WI38 (cell line): ENCODE measurements around the gene IDS.
"Not testable (repeated sequence)": the region's sequence is repeated elsewhere in the genome, so short reads cannot be mapped to it uniquely, and the experiment has no call there.

Source experiments
- H3K4me3 ChIP-seq: 2 replicates; pipeline ENCODE4 v1.5.1; 2011; ENCODE audit warnings: low read depth, mild to moderate bottlenecking, control low read depth, low read length
- TF ChIP-seq, protein P1 (sequence below): IDR thresholded peaks from 2 replicates; pipeline ENCODE4 v1.5.1; 2012; ENCODE audit warnings: low read depth, mild to moderate bottlenecking, control low read depth, low read length

IDS gene, protein sequence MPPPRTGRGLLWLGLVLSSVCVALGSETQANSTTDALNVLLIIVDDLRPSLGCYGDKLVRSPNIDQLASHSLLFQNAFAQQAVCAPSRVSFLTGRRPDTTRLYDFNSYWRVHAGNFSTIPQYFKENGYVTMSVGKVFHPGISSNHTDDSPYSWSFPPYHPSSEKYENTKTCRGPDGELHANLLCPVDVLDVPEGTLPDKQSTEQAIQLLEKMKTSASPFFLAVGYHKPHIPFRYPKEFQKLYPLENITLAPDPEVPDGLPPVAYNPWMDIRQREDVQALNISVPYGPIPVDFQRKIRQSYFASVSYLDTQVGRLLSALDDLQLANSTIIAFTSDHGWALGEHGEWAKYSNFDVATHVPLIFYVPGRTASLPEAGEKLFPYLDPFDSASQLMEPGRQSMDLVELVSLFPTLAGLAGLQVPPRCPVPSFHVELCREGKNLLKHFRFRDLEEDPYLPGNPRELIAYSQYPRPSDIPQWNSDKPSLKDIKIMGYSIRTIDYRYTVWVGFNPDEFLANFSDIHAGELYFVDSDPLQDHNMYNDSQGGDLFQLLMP

DNA sequence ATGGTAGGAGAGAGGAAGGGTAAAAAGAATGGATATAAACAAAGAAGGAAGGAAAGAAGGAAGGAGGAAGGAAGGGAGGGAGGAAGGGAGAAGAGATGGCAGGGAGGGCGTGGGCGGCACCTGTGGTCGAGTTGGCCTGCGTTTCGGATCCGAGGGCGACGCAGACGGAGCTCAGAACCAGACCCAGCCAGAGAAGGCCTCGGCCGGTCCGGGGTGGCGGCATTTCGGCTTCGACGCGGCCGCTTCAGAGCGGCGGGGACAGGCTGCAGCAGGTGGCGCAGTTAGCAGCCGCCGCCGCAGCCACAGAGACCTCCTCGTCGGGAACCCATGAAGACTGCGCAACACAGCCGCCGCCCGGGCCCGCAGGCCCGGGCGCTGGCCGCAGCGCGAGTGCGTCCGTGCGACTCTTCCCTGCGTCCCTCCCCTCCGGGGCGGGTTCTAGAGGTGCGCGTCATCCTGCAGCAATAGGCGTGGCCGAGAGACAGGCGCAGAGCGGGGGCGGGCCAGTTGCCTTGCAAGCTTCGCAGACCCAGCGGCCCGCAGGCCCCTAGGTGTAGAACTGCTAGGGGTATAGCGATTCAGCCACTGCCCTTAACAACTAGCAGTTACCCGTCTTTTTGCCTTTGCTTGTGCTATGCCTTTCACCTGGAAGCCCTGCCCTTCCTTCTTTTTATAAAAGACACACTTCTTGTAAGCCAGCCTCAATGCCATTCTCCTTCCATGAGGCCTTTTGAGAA, at the start of gene IDS:
Gene IDS (minus strand): TSS at position 392 of the 737 bp plus-strand sequence. CDS start 169 bp downstream, at position 223.
- TF ChIP-seq, protein P1, sequence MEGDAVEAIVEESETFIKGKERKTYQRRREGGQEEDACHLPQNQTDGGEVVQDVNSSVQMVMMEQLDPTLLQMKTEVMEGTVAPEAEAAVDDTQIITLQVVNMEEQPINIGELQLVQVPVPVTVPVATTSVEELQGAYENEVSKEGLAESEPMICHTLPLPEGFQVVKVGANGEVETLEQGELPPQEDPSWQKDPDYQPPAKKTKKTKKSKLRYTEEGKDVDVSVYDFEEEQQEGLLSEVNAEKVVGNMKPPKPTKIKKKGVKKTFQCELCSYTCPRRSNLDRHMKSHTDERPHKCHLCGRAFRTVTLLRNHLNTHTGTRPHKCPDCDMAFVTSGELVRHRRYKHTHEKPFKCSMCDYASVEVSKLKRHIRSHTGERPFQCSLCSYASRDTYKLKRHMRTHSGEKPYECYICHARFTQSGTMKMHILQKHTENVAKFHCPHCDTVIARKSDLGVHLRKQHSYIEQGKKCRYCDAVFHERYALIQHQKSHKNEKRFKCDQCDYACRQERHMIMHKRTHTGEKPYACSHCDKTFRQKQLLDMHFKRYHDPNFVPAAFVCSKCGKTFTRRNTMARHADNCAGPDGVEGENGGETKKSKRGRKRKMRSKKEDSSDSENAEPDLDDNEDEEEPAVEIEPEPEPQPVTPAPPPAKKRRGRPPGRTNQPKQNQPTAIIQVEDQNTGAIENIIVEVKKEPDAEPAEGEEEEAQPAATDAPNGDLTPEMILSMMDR: no peak
- H3K4me3 ChIP-seq: peak within 1 kb of the TSS; percentile 60

DNA sequence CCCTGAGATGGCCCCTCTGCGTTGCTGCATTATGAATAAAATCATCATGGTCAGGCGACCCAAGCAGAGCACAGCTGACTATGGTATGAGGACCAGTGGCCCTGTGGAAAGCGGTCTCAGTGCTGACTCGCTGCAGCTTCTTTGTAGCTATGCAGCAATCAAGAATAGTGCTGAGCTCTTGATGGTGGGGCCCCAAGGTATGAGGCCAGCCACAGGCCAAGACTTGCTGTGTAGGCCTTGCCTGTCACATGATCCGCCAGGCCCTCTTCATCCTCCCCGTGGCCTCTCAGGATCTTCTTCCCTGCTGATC, 46.8 kb upstream of the IDS start:
- not testable (repeated sequence) for H3K4me3 ChIP-seq

DNA sequence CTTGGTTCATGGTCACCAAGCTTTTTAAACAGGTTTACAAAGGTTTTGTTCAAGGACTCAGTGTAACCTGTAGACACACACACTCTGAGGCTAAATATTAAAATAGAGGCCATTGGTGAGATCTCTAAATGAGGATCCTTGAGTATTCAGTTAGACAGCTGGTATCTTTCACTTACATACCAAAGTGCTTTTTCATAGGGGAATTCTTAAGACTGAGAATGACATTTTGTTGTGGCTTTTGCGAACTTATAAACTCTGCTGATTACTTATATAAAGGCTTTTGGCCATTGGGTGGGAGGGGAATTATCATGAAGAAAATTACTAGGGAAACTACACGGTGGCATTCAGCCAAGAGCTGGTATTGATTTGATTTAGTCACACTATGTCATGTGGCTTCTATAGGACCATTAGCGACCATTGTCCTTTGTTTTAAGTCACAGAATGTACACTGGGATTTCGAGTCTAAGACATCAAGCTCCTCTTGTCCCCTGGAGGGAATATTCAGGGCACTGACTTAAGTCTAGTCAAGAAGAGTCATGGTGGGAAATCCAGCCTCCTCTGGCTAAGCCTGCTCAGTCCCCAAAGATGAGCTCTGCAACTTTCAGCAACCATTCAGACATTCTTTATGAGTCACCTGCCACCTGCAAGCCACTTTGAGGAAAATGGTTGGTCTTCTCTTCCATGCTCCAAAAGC, 46.3 kb upstream of the IDS start:
- not testable (repeated sequence) for H3K4me3 ChIP-seq

DNA sequence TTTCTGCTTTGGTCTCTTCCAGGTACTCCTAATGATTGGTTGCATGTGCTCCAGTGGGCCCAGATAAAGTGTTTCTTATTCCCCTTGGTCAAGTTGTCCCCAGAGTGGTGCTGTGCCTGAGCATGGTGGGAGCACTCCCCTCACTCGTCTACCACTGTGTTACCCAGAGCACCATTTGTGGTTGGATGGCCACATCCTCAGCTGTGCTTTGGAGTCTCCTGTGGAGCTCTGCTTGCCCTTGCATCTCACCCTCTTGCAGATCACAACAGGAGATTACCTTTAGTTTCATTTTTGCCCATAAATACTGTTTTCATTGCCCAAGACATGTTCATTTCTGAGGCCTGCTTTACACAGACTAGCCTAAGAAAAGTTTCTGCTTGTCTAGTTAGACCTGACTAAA, 45.3 kb upstream of the IDS start:
- H3K4me3 ChIP-seq: not testable (repeated sequence)

DNA sequence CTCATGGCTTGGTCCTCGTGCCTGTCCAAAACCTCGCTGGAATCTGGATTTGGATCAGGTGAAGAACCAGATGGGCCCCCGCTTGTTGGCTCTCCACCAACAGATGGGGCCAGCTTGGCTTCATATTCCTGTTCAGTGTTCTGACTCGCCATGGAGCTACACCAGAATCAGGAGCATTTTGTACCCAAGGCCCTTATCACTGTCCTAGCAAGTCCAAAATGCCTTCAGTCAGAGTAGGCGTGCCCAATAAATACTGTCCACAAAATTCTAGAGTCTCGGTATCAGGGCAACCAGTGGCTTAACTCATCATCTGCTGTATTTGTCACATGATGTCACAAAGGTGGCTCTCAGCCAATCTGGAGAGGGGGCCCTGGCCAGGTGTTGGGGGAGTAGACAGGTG, 44.6 kb upstream of the IDS start, which contains the start of gene HSFX3:
Gene HSFX3 (minus strand): TSS at position 224 of the 400 bp plus-strand sequence. CDS start 72 bp downstream, at position 152.
- H3K4me3 ChIP-seq: not testable (repeated sequence)

DNA sequence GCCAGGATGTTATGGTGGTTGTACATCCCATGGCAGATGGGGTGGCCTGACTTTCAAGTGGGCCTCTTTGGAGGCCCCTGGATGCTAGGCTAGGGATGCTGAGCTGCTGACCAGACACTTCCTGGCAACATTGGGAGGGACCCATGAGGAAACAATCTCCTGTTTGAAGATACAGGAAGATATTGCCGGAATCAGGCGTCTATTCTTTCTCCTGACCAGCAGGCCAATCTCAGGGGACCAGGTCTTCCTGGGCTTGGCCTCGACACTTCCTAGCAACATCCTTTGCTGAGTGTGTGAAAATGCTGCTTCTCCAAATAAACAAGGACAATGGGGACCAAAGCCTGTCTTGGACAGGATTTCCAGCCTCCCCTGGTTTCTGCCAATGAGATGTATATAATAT, 42.7 kb upstream of the IDS start:
- H3K4me3 ChIP-seq: not testable (repeated sequence)

DNA sequence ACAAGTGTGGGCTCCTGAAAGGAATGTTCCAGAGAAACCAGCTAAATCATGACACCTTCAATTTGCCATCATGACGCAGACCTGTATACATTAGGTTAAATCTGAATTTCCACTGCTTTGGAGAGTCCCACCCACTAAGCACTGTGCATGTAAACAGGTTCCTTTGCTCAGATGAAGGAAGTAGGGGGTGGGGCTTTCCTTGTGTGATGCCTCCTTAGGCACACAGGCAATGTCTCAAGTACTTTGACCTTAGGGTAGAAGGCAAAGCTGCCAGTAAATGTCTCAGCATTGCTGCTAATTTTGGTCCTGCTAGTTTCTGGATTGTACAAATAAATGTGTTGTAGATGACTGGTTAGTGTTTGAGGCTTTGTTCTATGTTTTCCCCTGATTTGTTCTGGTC, 41.9 kb upstream of the IDS start:
- H3K4me3 ChIP-seq: not testable (repeated sequence)

DNA sequence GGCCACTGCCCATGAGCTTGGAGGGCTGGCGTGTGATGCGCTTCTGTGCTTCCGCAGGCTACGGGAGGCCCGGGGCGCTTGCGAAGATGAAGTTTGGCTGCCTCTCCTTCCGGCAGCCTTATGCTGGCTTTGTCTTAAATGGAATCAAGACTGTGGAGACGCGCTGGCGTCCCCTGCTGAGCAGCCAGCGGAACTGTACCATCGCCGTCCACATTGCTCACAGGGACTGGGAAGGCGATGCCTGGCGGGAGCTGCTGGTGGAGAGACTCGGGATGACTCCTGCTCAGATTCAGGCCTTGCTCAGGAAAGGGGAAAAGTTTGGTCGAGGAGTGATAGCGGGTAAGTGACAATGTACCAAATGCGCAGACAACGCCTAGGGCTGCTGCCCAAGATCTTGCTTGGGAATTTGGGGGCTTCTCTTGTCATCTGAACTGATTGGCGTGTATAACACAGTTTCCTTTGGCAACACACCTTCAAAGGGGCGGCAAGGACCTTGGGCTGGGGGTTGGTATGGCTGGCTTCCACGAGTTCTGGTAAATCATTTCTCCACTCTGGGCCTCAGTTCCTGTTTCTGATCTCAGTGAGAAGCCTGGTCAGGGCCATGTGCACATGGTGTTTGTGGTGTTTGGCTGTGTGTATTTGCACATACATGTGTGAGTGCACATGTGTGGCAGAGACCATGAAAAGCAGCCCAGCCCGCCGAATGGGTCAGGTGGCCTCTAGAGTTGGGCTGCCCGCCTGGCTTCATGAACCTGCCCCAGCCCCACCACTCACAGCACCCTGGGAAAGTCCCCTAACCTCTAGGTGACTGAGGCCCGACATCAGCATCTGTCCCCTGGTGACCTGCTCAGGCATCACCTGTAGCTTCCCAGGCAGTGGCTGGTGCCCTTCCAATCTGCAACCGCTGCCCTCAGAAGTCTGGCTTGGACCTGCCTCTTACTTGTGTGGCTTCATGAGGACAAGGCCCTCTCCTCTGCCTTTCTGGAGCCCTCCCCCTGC, 40.7 kb upstream of the IDS start:
- not testable (repeated sequence) for H3K4me3 ChIP-seq

DNA sequence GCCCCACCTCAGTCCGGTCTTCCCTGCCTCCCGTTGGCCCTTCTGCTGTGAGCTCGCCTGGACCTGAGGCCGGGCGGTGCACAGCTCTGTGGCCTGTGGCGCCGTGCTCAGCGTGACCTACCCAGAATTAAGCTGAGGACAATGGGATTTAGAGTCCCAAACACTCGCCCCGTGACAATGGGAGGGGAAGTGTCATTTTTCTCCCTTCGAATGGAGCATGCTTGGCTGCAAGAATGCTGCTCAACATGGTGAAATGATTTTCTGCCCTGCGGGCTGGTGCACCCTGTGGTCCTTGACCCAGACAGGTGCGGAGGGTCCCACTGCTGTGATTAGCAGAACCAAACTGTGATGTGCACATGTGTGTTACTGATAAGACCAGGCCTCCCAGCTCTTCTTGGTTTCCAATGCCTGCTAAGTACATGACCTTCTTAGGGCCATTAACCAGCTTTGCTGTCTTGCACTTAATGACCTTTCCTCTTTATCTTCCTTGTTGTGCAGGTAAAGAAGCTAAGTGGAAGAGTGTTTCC, 36.5 kb upstream of the IDS start:
- H3K4me3 ChIP-seq: peak overlapping the region; percentile 76
- TF ChIP-seq, protein P1: no peak

DNA sequence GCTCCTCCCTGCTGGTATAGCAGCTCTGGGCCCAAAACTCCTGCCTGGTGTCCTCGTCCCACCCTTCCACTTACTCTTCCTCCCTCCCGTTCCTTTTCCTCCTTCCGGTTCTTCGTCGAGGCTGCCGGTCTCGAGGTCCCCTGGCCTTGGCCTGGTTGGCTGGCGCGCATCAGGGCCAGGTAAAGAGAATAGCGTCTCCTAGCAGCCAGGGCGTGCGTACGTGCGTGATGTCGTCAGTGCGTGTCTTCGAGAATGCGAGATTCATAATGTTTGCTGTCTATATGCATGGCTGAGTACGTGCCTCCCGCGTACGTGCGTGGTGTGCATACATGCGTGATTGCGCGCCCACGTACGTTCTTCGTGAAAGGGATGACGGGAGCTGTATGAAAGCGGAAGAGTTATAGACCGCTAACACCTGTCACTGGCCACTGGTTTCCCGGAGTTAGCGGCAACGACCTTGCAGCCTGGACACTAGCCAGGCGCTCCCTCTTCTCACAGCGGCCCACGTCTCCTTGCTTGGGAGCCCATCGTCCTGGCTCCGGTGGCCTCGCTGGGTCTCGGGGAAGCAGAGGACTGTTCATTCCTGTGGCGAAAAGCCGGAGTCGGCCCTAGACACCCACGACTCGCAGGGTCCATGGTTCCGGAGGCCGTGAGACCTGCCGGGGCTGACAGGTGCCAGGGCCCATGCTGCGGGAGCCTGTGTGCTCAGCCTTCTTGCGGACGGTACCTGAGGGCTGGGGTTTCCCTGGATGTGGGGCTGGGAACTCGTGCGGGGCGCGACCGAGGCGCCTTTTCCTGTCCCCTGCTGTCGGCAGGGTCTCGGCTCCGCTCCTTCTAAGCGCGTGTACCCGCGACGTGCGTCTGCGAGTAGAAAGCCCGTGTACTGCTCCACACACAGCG, 35.8 kb upstream of the IDS start, which contains the start of gene EOLA1:
Gene EOLA1 (plus strand): TSS at position 392 of the 900 bp plus-strand sequence. CDS start 4,619 bp downstream, outside the sequence.
- TF ChIP-seq, protein P1: no peak
- H3K4me3 ChIP-seq: peak within 1 kb of the TSS; percentile 76
